ENCODE results near the gene IFT27.

IFT27 gene

DNA sequence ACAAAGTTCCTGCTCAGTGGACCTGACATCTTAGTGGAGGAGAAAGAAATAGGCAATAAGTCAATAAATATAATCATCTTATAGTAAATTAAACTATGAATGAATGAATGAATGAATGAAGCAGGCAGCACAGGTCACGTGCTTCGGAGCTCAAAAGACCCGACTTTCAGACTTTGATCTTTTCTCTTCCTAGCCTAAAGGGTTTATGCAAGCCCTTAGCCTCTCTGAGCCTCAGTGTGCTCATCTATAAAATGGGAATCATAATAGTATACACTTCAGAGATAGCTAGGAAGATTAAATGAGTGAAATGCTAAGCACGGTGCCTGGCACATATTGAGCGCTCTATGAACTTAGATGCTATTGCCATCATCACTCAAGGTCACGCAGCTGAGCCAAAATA lies 33.4 kb upstream of the IFT27 start:
- H3K4me1 Mint-ChIP-seq (ENCODE audit: low read depth in 2 of 2) = no peaks in the 10 kb centered on the region
- no peak overlapping the region for H3K27ac Mint-ChIP-seq
- no peak overlapping the region for H3K4me3 Mint-ChIP-seq
- H3K9me3 Mint-ChIP-seq = no peaks in the 10 kb centered on the region
- H3K36me3 Mint-ChIP-seq (ENCODE audit: insufficient read depth) = no peaks in the 10 kb centered on the region
- H3K27me3 Mint-ChIP-seq = peaks cover 62 to 78% of the 10 kb centered on the region in 2 donors
- no peak for DNase-seq
- ATAC-seq (replicated peaks) = no peak

DNA sequence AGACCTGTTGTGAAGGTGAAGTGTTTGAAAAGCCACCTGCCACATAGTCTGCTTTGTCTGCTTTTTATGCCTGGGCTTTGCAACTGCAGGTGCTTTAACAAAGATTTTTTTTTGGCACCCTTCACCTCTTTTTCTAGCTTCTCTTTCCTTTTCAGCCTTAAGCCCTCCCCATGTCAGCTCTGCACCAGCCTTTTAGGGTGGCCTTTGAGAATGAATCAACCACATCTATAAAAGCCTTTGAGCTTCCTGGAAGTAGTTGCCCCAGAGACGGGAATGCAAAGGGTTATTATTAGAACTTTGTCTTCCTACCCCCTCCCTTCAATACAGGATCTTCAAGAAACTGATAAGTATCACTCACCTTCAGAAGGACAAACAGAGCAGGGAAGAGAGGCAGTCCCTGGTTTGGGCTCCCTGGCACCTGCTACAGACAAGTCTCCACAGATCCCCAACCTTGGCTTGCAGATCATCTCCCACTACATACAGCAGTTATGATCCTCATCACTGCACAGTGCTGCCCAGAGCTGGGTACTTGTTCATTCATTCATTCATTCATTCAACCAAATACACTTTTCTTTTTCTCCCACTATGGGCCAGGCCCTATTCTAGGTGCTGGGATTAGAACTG lies 32.9 kb upstream of the IFT27 start:
- ATAC-seq (replicated peaks) (no peak), DNase-seq (no peak)
- no peak overlapping the region for H3K4me3 Mint-ChIP-seq

GRCh38 chr22:36807627-36808026 lies 31.7 kb upstream of the IFT27 start:
- no peaks in the 10 kb centered on the region for H3K36me3 Mint-ChIP-seq (ENCODE audit: insufficient read depth)
- peak overlapping the region in 1 of 2 donors; percentile 30 for H3K27ac Mint-ChIP-seq
- DNase-seq = no peak
- no peak for ATAC-seq (replicated peaks)
- H3K9me3 Mint-ChIP-seq = no peaks in the 10 kb centered on the region
- no peaks in the 10 kb centered on the region for H3K4me1 Mint-ChIP-seq (ENCODE audit: low read depth in 2 of 2)
- no peak overlapping the region for H3K4me3 Mint-ChIP-seq
- peaks cover 58 to 78% of the 10 kb centered on the region in 2 donors for H3K27me3 Mint-ChIP-seq

More for the DNA sequence above, 32.9 kb upstream of the IFT27 start:
- Mint-ChIP-seq H3K4me1 (ENCODE audit: low read depth in 2 of 2) (no peaks in the 10 kb centered on the region), H3K36me3 (ENCODE audit: insufficient read depth) (no peaks in the 10 kb centered on the region), H3K27me3 (peaks cover 59 to 78% of the 10 kb centered on the region in 2 donors), H3K27ac (no peak overlapping the region), H3K9me3 (no peaks in the 10 kb centered on the region)

DNA sequence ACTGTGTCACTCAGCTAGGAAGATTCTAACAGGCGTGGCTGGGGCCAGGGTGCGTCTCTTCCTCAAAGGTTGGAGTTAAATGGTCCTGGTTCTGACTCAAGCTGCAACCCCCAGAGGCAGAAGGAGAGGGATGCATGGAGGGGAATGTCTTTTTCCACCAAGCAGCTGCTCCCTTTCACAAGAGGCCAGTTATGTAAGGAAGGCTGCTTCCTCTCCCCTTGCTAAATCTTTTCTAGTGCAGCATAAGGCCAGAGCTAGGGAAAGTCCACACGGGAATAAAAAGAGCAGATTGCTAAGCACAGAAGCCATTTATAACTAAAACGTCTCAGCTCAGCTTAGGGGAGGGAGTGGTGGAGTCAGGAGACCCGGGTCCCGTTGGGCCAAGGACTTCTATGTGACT lies 30.9 kb upstream of the IFT27 start:
- H3K4me1 Mint-ChIP-seq (ENCODE audit: low read depth in 2 of 2) = no peaks in the 10 kb centered on the region

GRCh38 chr22:36803358-36803757 lies 27.4 kb upstream of the IFT27 start:
- H3K36me3 Mint-ChIP-seq (ENCODE audit: insufficient read depth) = no peaks in the 10 kb centered on the region
- H3K4me1 Mint-ChIP-seq (ENCODE audit: low read depth in 2 of 2) = no peaks in the 10 kb centered on the region
- DNase-seq (no peak), ATAC-seq (replicated peaks) (no peak)
- H3K27me3 Mint-ChIP-seq = peaks cover 48 to 90% of the 10 kb centered on the region in 2 donors
- H3K9me3 Mint-ChIP-seq = peaks cover 0 to 1% of the 10 kb centered on the region in 2 donors
- H3K4me3 Mint-ChIP-seq = no peak overlapping the region
- H3K27ac Mint-ChIP-seq = no peak overlapping the region

More for the DNA sequence above, 30.9 kb upstream of the IFT27 start:
- no peak overlapping the region for H3K4me3 Mint-ChIP-seq
- no peak overlapping the region for H3K27ac Mint-ChIP-seq
- no peaks in the 10 kb centered on the region for H3K36me3 Mint-ChIP-seq (ENCODE audit: insufficient read depth)
- peaks cover 51 to 78% of the 10 kb centered on the region in 2 donors for H3K27me3 Mint-ChIP-seq
- no peaks in the 10 kb centered on the region for H3K9me3 Mint-ChIP-seq
- no peak for ATAC-seq (replicated peaks)
- DNase-seq = no peak

- ATAC-seq (replicated peaks) (no peak), DNase-seq (no peak)
- Mint-ChIP-seq H3K9me3 (peaks cover 0 to 1% of the 10 kb centered on the region in 2 donors), H3K4me3 (no peak overlapping the region), H3K36me3 (ENCODE audit: insufficient read depth) (no peaks in the 10 kb centered on the region), H3K27me3 (peaks cover 32 to 78% of the 10 kb centered on the region in 2 donors), H3K4me1 (ENCODE audit: low read depth in 2 of 2) (no peaks in the 10 kb centered on the region), H3K27ac (no peak overlapping the region)
Observed at GRCh38 chr22:36798674-36799066, 22.8 kb upstream of the IFT27 start.

DNA sequence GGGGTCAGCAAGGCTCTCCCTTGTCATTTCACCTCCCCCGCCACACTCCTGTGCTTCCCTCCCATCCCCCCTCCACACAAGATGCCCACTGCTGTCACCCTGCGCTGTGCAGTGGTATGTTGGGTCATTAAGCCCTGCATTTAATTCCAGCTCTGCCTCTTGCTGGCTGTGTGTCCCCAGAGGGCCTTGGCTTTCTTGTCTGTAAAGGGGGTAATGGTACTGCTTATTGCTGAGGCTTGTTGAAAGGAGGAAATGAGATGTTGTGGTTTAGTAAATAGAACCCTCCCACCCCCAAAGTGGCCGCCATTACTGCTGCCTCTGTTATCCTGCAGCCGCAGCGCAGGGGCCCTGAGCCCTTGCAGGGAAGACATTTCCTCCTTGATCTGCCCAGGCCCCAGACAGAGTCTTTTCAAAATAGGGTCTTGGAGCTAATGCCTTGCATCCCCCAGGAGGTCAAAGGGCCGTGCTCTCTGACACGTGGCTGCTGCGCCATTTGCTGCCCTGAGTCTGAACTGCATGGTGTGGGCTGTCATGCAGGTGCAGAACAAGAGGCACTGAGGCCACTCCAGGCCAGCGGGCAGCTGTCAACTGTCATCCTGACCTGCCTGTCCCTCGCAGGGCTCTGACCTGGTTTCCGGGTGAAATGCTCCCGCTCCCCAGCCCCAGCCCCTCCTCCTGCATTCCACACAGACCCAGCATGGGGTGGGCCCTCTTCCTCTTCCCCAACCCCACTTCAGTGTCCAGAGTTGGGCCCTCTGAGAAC lies 22.2 kb upstream of the IFT27 start:
- DNase-seq = no peak

DNA sequence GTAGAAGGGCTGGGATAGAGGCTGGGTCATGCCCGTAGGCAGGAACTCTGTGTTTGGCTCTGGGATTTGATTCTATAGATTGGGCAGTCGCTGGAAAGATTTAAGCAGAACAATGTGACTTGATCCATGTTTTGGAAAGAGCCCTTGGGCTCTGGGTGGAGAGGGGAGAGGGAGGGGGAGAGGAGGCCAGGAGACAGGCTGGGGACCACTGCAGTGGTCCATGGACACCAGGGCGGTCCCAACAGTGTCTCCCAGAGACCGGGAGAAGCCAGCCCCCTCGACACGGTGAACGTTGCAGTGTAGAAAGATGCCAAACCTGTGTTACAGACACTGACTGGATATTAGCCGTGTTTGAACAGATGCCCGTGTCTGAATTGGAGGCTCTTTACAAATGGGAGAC lies 21.5 kb upstream of the IFT27 start:
- DNase-seq (no peak), ATAC-seq (replicated peaks) (no peak)
- Mint-ChIP-seq H3K27me3 (peaks cover 23 to 65% of the 10 kb centered on the region in 2 donors), H3K4me3 (no peak overlapping the region), H3K4me1 (ENCODE audit: low read depth in 2 of 2) (no peaks in the 10 kb centered on the region), H3K9me3 (peaks cover 0 to 1% of the 10 kb centered on the region in 2 donors), H3K36me3 (ENCODE audit: insufficient read depth) (no peaks in the 10 kb centered on the region), H3K27ac (no peak overlapping the region)

More for the DNA sequence above, 22.2 kb upstream of the IFT27 start:
- Mint-ChIP-seq H3K27me3 (peaks cover 26 to 72% of the 10 kb centered on the region in 2 donors), H3K27ac (no peak overlapping the region), H3K36me3 (ENCODE audit: insufficient read depth) (no peaks in the 10 kb centered on the region), H3K9me3 (peaks cover 0 to 1% of the 10 kb centered on the region in 2 donors), H3K4me3 (no peak overlapping the region), H3K4me1 (ENCODE audit: low read depth in 2 of 2) (no peaks in the 10 kb centered on the region)
- ATAC-seq (replicated peaks) = no peak

DNA sequence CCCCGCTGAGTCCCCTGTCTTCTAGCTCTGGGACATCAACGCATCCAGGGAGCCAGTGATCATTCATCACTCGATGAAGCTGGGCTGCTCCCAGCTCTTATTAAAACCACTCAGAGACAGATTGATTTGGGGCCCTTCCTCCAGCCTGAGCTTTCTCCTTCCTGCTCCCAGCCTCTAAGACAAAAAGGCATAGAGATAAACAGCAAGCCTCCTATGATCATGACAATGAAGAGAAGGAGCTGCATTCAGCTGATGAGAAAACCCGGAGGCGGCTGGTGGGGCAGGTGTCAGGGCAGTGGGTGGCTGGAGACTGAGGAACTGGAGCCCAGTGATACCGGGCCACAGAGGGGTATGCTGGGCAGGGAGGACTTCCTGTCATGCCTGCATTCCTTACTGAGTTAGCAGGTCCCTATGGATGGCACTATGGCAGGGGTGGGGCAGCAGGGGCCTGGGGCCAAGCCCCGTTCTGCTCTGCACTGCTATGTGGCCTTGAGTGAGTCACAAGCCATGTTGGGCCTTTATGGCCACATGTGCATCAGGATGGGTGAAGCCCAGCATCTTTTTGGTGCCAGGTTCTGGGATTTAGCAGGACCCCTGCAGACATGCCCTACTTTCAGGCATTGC lies 20.7 kb upstream of the IFT27 start:
- H3K4me3 Mint-ChIP-seq = no peak overlapping the region
- peaks cover 23 to 58% of the 10 kb centered on the region in 2 donors for H3K27me3 Mint-ChIP-seq
- H3K9me3 Mint-ChIP-seq = peaks cover 0 to 1% of the 10 kb centered on the region in 2 donors
- H3K4me1 Mint-ChIP-seq (ENCODE audit: low read depth in 2 of 2) = no peaks in the 10 kb centered on the region
- no peak for ATAC-seq (replicated peaks)
- H3K27ac Mint-ChIP-seq = no peak overlapping the region
- no peak for DNase-seq
- no peaks in the 10 kb centered on the region for H3K36me3 Mint-ChIP-seq (ENCODE audit: insufficient read depth)

DNA sequence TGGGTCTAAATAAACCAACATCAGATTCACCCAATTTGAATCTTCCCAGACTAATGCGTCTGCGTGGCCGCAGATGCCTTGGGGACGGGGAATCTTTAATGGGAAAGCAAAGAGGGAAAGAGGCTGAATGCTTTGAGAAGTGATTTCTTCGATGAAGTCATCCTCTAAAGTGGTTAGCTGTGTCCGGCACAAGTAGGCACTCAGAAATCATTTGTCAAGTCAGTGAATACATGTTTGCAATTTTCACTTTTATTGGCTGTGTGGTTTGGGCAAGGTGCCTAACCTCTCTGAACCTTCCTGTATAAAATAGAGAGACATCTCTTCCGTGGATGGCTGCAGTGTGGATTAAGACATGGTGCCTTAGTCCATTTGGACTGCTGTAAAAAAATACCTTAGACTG lies 19.7 kb upstream of the IFT27 start:
- Mint-ChIP-seq H3K4me1 (ENCODE audit: low read depth in 2 of 2) (no peaks in the 10 kb centered on the region), H3K4me3 (no peak overlapping the region), H3K9me3 (peaks cover 0 to 1% of the 10 kb centered on the region in 2 donors), H3K27me3 (peaks cover 26 to 58% of the 10 kb centered on the region in 2 donors), H3K36me3 (ENCODE audit: insufficient read depth) (no peaks in the 10 kb centered on the region), H3K27ac (no peak overlapping the region)
- DNase-seq = no peak
- ATAC-seq (replicated peaks) = no peak

DNA sequence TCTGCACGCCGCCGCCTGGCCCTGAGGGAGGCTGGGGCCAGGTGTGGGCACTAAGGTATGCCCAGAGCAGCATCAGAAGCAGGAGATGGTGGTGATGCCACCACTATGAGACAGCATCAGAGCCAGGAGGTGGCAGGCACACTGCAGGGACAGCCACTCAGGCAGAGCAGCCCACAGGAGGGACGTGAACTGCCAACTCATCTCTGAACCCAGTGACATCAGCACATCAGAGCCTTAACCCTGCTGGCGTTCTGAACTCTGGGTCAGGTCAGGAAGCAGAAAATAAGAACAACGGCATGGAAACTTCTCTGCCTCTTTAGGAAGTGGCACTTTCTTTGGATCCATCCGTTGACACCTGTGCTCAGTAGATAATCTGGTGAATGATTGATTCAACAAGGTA lies 14.7 kb upstream of the IFT27 start:
- Mint-ChIP-seq H3K27me3 (peaks cover 32 to 72% of the 10 kb centered on the region in 2 donors), H3K4me3 (no peak overlapping the region), H3K9me3 (no peaks in the 10 kb centered on the region), H3K36me3 (ENCODE audit: insufficient read depth) (peaks cover 5% of the 10 kb centered on the region), H3K27ac (no peak overlapping the region), H3K4me1 (ENCODE audit: low read depth in 2 of 2) (no peaks in the 10 kb centered on the region)
- ATAC-seq (replicated peaks) (no peak), DNase-seq (no peak)

DNA sequence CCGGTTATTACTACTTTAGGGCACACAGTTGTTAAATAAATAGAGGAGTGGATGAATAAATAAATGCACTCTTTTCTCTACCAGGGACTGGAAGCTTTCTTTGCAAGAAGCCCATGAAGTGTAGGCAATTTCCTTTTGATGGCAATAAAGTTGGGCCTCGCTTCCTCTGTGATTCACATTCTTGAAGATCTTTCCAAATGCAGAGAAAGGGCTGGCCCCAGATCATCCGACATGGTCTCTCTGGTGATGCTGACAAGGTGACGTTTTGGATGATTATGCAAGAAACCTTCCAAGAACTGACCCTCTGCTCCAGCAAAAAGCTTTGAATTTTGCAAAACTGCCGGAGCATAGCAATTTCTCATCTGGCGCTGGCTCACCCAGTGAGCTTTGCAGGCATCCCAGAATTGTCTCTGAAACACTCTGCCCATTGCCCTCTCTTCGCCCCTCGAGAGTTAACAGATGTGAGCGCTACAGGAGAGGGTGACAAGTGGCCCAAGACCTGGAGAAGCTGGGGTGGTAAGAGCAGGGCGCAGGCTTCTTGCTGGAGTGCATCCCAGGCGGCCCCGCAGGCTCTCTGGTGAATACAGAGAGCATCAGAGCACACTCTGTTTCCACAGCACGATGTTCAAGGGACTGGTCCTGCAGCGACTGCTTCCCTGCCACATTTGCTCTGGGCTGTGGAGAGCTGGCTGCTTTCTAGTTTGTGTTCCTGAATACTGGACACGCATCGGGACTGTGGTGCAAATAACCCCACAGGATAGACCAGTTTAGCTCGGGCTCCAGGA lies 11.5 kb upstream of the IFT27 start:
- ATAC-seq (replicated peaks) = no peak
- no peak for DNase-seq
- H3K9me3 Mint-ChIP-seq = no peaks in the 10 kb centered on the region
- H3K36me3 Mint-ChIP-seq (ENCODE audit: insufficient read depth) = peaks cover 7% of the 10 kb centered on the region
- no peak overlapping the region for H3K27ac Mint-ChIP-seq
- peaks cover 2 to 6% of the 10 kb centered on the region in 2 donors for H3K4me1 Mint-ChIP-seq (ENCODE audit: low read depth in 2 of 2)
- H3K4me3 Mint-ChIP-seq = no peak overlapping the region
- peaks cover 19 to 79% of the 10 kb centered on the region in 2 donors for H3K27me3 Mint-ChIP-seq

DNA sequence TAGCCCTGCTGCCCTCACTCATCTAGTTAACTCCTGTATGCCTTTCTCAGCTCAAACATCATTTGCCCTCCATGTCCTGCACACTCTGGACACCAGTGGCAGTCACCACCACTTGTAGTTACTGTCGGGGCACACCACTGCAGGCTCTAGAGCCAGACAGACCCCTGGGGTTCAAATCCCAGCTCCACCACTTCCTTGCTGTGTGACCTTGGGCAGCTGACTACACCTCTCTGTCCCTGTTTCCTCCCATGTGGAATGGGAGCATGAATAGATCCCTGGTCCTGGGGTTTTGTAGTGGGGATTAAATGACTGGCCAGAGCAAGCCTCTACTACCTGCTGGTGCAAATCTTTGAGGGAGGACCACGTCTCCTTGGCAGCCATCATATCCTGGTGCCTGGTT lies 7.8 kb upstream of the IFT27 start:
- Mint-ChIP-seq H3K9me3 (no peaks in the 10 kb centered on the region), H3K4me1 (ENCODE audit: low read depth in 2 of 2) (peaks cover 6 to 9% of the 10 kb centered on the region in 2 donors), H3K27ac (peak overlapping the region in 1 of 2 donors; percentile 5), H3K36me3 (ENCODE audit: insufficient read depth) (peaks cover 7% of the 10 kb centered on the region), H3K4me3 (no peak overlapping the region), H3K27me3 (peaks cover 6 to 50% of the 10 kb centered on the region in 2 donors)
- no peak for DNase-seq
- no peak for ATAC-seq (replicated peaks)
